Motor neuron (in vitro differentiated cells): ENCODE results near the gene ZMYND11. TPM values are rescaled to one million over a fixed set of nuclear protein-coding genes. Genes with fewer than 3 reads are reported as not detected.

Experiments
- ATAC-seq, 8 experiments: fragments of 200-7000 bp; cut with Tn5 transposase; replicated peaks in 6 of 8; 2 replicates each; pipeline ENCODE4 v1.8.0; 2021; ENCODE audit warnings: mild to moderate bottlenecking in 8 of 8, moderate library complexity in 8 of 8
- H3K27ac ChIP-seq, 2 donors: fragments of 250-450 bp; sonication (Bioruptor Pico); 2 replicates each; pipeline ENCODE4 v1.9.0; 2021; ENCODE audit warnings: antibody characterized with exemption in 2 of 2, mild to moderate bottlenecking in 2 of 2, moderate library complexity in 1 of 2
- H3K4me1 ChIP-seq, 2 donors: fragments of 250-450 bp; sonication (Bioruptor Pico); replicated peaks in 1 of 2; 2 replicates each; pipeline ENCODE4 v1.6.1; 2021; ENCODE audit warnings: antibody characterized with exemption in 2 of 2, mild to moderate bottlenecking in 2 of 2, moderate library complexity in 1 of 2
- H3K4me3 ChIP-seq, 5 donors: fragments of 250-450 bp; sonication (Bioruptor Pico); 2 replicates each; pipeline ENCODE4 v1.9.0; 2021; ENCODE audit warnings: antibody characterized with exemption in 5 of 5, mild to moderate bottlenecking in 5 of 5, moderate library complexity in 4 of 5
- WGBS, 10 experiments: fragments of 450-650 bp; shearing (Covaris generic); methylation state at CpG; one replicate each; pipeline ENCODE4 v1.0.0; 2022; 5-methylcytosine and 5-hydroxymethylcytosine counted together
- in situ Hi-C, 9 experiments: fragments of 400-800 bp; cut with MboI; loops; one replicate each; pipeline ENCODE4 v1.15.0; 2021; ENCODE audit warnings: low sequenced_read_pairs in 9 of 9, low pct_unique_long_range_greater_than_20kb in 2 of 9; ENCODE audit not compliant: unreplicated experiment in 9 of 9
- total RNA-seq, 8 experiments: library from RNA; unstranded; fragments of 300-600 nt; gene quantifications; 2 replicates each; pipeline versions ENCODE4 v1.2.3 to v1.2.4, GENCODE V29; 2022

The ZMYND11 gene
- total RNA-seq, 8 experiments from 2014 or later = 24.2 to 83.8 (median 36.8) TPM

DNA sequence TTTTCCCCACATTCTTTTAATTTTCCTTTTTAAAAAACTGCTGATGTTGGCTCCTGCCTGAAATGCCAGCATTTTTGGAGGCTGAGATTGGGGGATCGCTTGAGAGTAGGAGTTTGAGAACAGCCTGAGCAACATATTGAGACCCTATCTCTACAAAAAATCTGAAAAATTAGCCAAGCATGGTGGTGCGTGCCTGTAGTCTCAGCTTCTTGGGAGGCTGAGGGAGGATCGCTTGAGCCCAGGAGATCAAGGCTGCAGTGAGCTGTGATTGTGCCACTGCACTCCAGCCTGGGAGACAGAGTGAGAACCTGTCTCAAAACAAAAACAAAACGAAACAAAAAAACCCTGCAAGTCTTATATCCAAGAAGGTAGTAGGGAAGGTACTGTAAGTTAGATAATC is 51.7 kb downstream of the ZMYND11 start:
- H3K4me3 ChIP-seq = no peak overlapping the region
- H3K27ac ChIP-seq = no peak overlapping the region
- no peak for ATAC-seq
- 80 to 100% (median 98%) methylated on average over 1 to 4 of the region's 4 CpGs; no CpG with 5 or more reads in 2 of the 10 experiments for WGBS, 10 experiments
- in situ Hi-C loops = no loop called here
- H3K4me1 ChIP-seq = no peaks in the 10 kb centered on the region

DNA sequence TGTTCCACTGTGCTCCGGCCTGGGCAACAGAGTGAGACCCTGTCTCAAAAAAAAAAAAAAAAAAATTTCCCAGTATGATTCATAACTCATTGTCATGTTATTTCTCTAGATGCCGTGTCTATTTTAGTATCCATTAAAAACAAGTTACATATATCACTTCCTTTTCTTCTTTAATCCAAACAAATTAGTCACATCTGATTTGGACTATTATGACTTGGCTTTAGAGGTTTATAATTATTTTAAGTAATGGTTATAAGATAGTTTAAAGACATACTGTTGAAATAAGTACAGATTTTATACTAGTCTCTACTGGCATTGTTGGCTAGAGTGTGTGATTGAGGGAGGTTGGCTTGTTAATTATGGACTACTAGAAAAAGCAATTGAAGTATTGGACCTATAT is 53.3 kb downstream of the ZMYND11 start:
- no peak overlapping the region for H3K27ac ChIP-seq
- in situ Hi-C loops = no loop called here
- H3K4me3 ChIP-seq = no peak overlapping the region
- no peak for ATAC-seq
- H3K4me1 ChIP-seq = no peaks in the 10 kb centered on the region
- 25 to 100% (median 96%) methylated on average over 1 to 2 of the region's 2 CpGs; no CpG with 5 or more reads in 2 of the 10 experiments for WGBS, 10 experiments

DNA sequence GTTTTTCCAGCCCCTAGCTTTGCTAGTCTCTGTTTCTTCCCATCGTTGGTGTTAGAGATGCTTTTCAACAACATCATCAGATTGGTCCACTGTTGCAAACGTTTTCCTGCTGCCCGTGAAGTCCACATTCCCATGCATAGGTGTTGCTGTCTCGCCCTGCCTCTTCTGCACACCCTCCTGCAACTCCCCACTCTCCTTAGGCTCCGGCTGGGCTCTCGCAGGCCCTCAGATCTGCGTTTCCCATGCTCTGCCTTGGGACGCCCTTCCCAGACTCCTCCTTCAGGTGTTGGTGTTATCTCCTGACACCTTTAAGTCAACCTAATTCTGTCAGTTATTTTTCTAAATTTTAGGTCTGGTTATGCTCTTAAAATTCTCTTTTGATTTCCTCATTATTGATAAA is 55.0 kb downstream of the ZMYND11 start:
- whole genome bisulfite sequencing, 10 experiments = 40 to 100% (median 79%) methylated on average over 1 to 7 of the region's 8 CpGs; no CpG with 5 or more reads in 1 of the 10 experiments
- in situ Hi-C loops = no loop called here
- ATAC-seq = no peak

DNA sequence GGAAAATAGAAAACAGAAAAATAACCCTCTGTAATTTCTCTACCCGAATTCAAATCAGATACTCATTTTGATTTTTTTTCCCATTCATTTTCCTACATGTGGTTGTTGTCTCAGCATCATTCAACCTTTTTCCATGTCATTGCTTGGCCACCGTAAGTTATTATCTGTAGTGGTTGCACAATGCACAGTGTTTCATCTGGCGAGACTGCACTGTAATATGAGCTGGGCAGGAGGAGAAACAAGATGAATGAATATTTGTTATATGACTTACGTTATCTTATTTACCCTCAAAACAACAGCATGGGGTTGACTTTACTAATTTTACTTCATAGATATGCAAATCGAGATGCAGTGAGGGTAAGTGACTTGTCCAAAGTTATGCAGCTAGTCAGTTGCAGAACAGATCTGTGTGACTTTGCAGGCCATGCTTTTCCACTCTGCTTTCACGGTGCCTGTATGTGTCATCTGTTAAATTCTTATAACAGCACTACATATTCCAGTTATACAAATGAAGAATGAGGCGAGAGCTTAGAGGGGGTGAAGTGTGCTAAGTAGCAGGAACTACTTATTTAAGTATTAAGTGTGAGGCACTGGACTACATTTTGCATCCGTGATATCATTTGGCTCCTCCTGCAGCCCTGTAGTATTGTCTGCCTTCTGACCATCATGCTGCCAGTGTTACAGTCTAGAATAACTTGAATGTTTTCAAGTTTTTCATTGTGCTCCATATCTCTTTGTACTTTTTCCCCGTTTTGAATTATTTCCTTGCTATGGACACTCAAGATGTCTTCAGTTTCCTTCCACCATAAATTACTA is 56.7 kb downstream of the ZMYND11 start:
- Histone ChIP-seq H3K4me3 (no peak overlapping the region), H3K4me1 (no peaks in the 10 kb centered on the region), H3K27ac (no peak overlapping the region)
- 22 to 83% (median 68%) methylated on average over 2 to 9 of the region's 9 CpGs for WGBS, 10 experiments
- in situ Hi-C loops = no loop called here
- peak in 3 of 8 experiments; percentile 62 to 98 (median 93) for ATAC-seq

More for the DNA sequence above, 55.0 kb downstream of the ZMYND11 start:
- no peak overlapping the region for H3K4me3 ChIP-seq
- no peak overlapping the region for H3K27ac ChIP-seq
- no peaks in the 10 kb centered on the region for H3K4me1 ChIP-seq

DNA sequence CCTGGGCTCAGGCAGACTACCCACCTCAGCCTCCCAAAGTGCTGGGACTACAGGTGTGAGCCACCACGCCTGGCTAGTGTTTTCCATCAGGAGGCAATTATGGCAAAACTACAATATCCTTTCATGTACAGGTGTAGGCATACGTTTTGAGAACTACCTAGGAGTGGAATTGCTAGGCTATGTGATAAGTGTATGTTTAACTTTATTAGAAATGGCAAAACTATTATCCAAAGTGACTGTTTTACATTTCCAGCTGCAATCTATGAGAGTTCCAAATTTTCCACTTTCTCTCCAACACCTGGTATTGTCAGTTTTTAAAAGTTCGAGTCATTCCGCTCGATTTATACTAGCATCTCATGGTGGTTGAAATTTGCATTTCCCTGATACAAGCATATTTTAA is 59.0 kb downstream of the ZMYND11 start:
- Histone ChIP-seq H3K27ac (no peak overlapping the region), H3K4me3 (no peak overlapping the region), H3K4me1 (no peaks in the 10 kb centered on the region)
- WGBS, 10 experiments = 80 to 100% (median 92%) methylated on average over 1 to 5 of the region's 5 CpGs; no CpG with 5 or more reads in 2 of the 10 experiments
- ATAC-seq = no peak
- in situ Hi-C loops = no loop called here

DNA sequence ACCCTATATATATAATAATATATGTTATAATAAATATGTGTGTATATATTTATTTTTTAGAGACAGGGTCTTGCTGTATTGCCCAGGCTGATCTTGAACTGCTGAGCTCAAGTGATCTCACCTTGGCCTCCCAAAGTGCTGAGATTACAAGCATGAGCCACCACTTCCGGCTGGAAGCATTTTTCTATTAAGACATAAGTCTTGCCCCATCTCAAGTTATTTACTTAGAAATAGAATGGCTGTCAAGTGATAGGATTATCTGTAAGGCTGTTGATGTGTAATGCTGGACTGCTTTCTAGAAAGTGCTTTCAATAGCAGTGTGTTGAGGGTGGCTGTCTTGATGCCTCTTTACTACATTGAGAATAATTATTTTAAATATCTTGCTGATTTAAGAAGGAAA is 65.2 kb downstream of the ZMYND11 start:
- Histone ChIP-seq H3K4me3 (no peak overlapping the region), H3K4me1 (no peaks in the 10 kb centered on the region), H3K27ac (no peak overlapping the region)
- in situ Hi-C loops = no loop called here
- ATAC-seq = no peak
- 33 to 100% (median 100%) methylated on average over 1 of the region's 1 CpG; no CpG with 5 or more reads in 7 of the 10 experiments for WGBS, 10 experiments

DNA sequence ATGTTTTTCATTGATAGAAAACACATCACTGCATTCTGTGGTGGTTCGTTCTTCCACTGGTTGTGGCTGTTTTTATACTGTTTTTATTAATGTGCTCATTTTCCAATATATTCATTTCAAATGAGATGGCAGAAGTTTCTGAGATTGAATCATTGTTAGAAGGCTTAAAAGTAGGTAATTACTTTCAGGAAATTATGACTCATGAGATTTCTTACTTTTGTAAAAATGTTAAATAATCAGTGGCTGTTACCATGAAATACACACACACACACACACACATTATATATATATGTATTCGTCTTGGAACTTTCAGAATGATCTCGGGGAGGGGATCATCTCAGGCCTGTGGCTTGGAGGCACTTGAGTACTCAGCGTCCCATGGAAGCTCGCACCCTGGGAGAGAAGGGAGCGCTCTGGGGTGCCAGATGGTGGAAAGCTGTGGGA is 66.1 kb downstream of the ZMYND11 start:
- ATAC-seq = peak in 2 of 8 experiments; percentile 49 to 62
- 0 to 100% (median 93%) methylated on average over 1 to 3 of the region's 6 CpGs; no CpG with 5 or more reads in 3 of the 10 experiments for WGBS, 10 experiments

DNA sequence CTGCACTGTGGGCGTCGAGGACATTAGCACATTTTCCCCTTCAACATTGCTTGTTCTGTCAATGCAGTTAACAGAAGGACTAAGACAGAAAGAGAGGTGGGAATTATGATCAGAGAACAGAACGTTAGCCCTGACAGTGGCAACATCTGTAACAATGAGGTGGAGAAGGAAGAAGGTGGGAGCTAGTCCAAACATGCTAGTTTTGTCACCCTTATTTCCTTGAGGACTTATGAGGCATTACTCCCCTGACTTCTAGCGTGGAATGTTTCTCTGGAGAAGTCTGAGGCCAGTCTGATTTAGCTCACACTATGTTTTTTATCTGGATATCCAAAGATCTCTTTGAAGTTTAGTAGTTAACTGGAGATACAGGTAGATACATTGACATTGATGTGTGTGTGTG is 73.4 kb downstream of the ZMYND11 start:
- H3K4me1 ChIP-seq = no peaks in the 10 kb centered on the region
- in situ Hi-C loops = no loop called here
- H3K27ac ChIP-seq = no peak overlapping the region
- 67 to 100% (median 90%) methylated on average over 1 to 4 of the region's 4 CpGs; no CpG with 5 or more reads in 3 of the 10 experiments for WGBS, 10 experiments
- ATAC-seq = no peak
- no peak overlapping the region for H3K4me3 ChIP-seq

More for the DNA sequence above, 66.1 kb downstream of the ZMYND11 start:
- no peaks in the 10 kb centered on the region for H3K4me1 ChIP-seq
- no peak overlapping the region for H3K27ac ChIP-seq
- H3K4me3 ChIP-seq = no peak overlapping the region
- in situ Hi-C loops = no loop called here

DNA sequence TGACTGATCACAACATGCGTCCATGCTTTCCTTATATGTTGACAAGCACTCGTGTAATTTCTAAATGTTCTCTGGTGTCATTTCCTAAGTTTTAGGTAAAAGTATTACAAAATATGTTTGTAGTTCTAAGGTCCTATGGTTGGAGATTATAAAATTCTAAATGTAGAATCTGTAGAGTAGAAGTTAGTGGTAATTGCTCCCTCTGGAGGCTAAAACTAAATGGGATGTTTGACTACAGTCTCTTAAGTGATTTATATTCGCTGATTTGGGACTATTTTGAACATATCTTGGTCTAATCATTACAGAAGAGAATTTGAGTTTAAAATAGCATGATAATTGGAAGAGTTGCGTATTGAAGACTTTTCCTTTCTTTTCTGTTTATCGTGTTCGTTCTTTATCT is 74.1 kb downstream of the ZMYND11 start:
- in situ Hi-C loops = no loop called here
- Histone ChIP-seq H3K4me3 (no peak overlapping the region), H3K4me1 (no peaks in the 10 kb centered on the region), H3K27ac (no peak overlapping the region)
- 79 to 100% (median 97%) methylated on average over 1 to 6 of the region's 6 CpGs for WGBS, 10 experiments
- ATAC-seq = no peak

DNA sequence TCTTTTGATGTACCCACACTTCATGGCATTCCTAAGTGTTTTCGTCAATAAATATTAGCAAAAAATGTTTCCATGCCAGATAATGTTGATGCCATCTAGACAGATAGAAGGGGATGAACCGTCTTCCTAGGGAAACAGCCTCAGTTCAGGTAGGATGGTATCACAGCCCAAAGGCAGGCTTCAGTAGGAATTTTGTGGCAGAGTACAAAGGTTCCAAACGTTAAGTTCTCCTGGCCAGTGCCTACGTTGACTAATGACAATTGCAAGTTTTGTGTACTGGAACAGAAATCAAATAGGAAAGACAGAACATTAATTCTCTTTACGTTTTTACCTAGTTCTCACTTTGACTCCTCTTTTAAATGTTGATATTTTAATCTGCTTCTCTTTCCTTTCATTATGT is 75.0 kb downstream of the ZMYND11 start:
- no peak for ATAC-seq

DNA sequence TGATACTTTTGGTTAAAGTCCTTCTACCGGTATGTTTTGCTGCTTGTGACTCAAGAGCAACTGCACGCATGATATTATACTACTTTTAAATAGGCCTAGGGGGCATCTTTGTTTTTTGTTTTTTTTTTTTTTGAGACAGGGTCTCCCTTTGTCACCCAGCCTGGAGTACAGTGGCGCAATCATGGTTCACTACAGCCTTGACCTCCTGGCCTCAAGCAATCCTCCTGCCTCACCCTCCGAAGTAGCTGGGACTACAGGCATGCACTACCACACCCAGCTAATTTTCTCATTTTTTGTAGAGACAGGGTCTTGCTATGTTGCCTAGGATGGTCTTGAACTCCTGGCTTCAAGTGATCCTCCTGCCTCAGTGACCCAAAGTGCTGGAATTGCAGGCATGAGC is 80.2 kb downstream of the ZMYND11 start:
- no peak overlapping the region for H3K4me3 ChIP-seq
- H3K4me1 ChIP-seq = no peaks in the 10 kb centered on the region
- H3K27ac ChIP-seq = no peak overlapping the region
- in situ Hi-C loops = no loop called here
- no peak for ATAC-seq
- 91 to 100% (median 96%) methylated on average over 1 to 4 of the region's 4 CpGs; no CpG with 5 or more reads in 2 of the 10 experiments for WGBS, 10 experiments

More for the DNA sequence above, 75.0 kb downstream of the ZMYND11 start:
- H3K4me3 ChIP-seq = no peak overlapping the region
- H3K4me1 ChIP-seq = no peaks in the 10 kb centered on the region
- H3K27ac ChIP-seq = no peak overlapping the region
- in situ Hi-C loops = no loop called here
- 59 to 96% (median 88%) methylated on average over 2 to 5 of the region's 5 CpGs for WGBS, 10 experiments

DNA sequence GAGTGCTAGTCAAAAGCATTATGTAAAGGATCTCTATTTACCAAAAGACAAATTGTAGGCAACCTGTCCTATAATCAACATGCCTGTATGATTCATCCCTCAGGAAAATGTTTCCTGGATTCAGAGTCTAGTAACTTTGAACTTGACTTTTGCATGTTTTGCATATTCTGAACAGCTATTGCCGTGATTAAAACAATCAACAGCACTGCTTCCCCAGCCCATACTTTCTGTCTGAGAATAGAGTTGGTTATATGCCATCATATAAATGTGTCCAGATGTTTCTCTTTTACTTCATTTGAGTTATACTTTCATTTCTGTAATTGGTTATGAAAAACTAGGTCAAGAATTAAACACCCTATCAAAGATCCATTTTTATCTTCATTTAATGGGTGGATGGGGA is 83.5 kb downstream of the ZMYND11 start:
- Histone ChIP-seq H3K27ac (no peak overlapping the region), H3K4me1 (no peaks in the 10 kb centered on the region), H3K4me3 (no peak overlapping the region)
- ATAC-seq = peak in 3 of 8 experiments; percentile 94 to 98 (median 98)
- WGBS, 10 experiments = 0 to 100% (median 60%) methylated on average over 1 of the region's 1 CpG; no CpG with 5 or more reads in 1 of the 10 experiments
- in situ Hi-C loops = no loop called here

DNA sequence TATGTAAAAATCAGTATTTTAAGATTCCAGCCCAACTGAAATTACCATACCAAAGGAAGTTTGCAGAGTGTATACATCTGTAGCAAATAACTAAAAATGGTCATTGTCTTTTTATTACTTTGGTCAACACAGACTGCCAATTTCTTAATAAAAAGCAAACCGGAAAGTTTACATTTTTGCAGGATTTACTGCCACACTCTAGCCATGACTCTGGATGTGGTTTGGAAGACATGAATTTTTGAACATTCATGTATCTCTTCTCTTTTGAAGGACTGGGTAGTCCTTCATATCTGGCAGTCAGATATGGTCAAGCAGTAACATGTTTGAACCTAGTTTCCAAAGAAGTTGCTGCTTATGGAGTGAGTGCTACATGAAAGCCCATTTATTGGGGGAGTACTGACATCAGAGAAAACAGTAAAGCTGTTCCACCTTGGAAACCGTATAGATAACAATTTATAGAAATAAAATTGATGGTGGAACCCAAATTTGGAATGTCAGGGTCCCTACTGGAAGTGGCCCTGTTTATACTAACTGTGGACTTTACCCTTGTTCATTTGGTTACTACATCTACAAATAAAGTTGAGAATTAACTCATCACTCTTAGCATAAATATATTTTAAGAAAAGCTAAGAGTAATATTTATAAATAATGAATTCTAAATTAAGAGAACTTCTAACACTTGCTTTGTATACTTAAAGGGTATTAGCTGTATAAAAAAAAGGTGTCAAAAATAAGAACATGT is 84.6 kb downstream of the ZMYND11 start:
- ATAC-seq = no peak
- in situ Hi-C loops = no loop called here
- Histone ChIP-seq H3K4me1 (no peaks in the 10 kb centered on the region), H3K27ac (no peak overlapping the region), H3K4me3 (no peak overlapping the region)
- WGBS, 10 experiments = 33 to 100% (median 80%) methylated on average over 1 to 2 of the region's 2 CpGs; no CpG with 5 or more reads in 1 of the 10 experiments
